ENCODE measurements around the gene TMEM132E. TPM values are rescaled to one million over a fixed set of nuclear protein-coding genes. Genes with fewer than 3 reads are reported as not detected.

Gene TMEM132E
- total RNA-seq, 1 donor from 2014 or later: 3.6 TPM

DNA sequence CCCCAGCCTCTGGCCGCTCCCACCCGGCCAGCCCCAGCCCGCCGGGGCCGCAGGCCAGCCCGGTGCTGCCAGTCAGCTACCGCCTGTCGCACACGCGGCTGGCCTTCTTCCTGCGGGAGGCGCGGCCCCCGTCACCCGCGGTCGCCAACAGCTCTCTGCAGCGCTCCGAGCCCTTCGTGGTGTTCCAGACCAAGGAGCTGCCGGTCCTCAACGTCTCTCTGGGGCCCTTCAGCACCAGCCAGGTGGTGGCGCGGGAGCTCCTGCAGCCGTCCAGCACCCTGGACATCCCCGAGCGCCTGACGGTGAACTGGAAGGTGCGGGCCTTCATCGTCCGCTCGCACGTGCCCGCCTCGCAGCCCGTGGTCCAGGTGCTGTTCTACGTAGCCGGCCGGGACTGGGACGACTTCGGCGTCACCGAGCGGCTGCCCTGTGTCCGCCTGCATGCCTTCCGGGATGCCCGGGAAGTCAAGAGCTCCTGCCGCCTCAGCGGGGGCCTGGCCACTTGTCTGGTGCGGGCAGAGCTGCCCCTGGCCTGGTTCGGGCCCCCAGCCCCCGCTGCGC lies 46.8 kb downstream of the TMEM132E start:
- H3K27me3 Mint-ChIP-seq (ENCODE audit: low read depth): peaks cover 5% of the 10 kb centered on the region
- TF ChIP-seq, protein P1, sequence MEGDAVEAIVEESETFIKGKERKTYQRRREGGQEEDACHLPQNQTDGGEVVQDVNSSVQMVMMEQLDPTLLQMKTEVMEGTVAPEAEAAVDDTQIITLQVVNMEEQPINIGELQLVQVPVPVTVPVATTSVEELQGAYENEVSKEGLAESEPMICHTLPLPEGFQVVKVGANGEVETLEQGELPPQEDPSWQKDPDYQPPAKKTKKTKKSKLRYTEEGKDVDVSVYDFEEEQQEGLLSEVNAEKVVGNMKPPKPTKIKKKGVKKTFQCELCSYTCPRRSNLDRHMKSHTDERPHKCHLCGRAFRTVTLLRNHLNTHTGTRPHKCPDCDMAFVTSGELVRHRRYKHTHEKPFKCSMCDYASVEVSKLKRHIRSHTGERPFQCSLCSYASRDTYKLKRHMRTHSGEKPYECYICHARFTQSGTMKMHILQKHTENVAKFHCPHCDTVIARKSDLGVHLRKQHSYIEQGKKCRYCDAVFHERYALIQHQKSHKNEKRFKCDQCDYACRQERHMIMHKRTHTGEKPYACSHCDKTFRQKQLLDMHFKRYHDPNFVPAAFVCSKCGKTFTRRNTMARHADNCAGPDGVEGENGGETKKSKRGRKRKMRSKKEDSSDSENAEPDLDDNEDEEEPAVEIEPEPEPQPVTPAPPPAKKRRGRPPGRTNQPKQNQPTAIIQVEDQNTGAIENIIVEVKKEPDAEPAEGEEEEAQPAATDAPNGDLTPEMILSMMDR (conservative IDR thresholded peaks at IDR 0.05): no peak
- H3K9me3 Mint-ChIP-seq: no peaks in the 10 kb centered on the region
- H3K4me3 Mint-ChIP-seq: no peak overlapping the region
- H3K4me1 Mint-ChIP-seq: peaks cover 29% of the 10 kb centered on the region
- no peak overlapping the region for H3K27ac Mint-ChIP-seq (ENCODE audit: unreplicated experiment)
- no peaks in the 10 kb centered on the region for H3K36me3 Mint-ChIP-seq (ENCODE audit: low read depth)
- no peak for DNase-seq (ENCODE audit: low read depth, low spot score)

DNA sequence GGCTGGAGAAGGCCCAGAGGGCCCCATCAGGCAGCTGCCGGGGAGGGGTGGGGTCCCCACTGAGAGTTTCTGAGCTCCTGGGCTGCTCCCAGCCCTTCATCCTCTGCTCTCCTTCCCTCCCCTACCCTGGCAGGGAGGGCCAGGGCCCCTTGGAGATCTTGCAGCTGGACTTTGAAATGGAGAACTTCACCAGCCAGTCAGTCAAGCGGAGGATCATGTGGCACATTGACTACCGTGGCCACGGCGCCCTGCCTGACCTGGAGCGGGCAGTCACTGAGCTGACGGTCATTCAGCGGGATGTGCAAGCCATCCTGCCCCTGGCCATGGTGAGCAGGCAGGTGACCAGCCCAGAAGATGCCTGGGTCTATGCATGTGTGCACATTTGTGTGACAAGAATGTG lies 49.5 kb downstream of the TMEM132E start:
- Mint-ChIP-seq H3K9me3 (no peaks in the 10 kb centered on the region), H3K4me1 (peaks cover 18% of the 10 kb centered on the region), H3K4me3 (no peak overlapping the region), H3K27ac (ENCODE audit: unreplicated experiment) (no peak overlapping the region), H3K27me3 (ENCODE audit: low read depth) (peaks cover 25% of the 10 kb centered on the region), H3K36me3 (ENCODE audit: low read depth) (no peaks in the 10 kb centered on the region)
- TF ChIP-seq, protein P1 (conservative IDR thresholded peaks at IDR 0.05): no peak
- DNase-seq (ENCODE audit: low read depth, low spot score): no peak

DNA sequence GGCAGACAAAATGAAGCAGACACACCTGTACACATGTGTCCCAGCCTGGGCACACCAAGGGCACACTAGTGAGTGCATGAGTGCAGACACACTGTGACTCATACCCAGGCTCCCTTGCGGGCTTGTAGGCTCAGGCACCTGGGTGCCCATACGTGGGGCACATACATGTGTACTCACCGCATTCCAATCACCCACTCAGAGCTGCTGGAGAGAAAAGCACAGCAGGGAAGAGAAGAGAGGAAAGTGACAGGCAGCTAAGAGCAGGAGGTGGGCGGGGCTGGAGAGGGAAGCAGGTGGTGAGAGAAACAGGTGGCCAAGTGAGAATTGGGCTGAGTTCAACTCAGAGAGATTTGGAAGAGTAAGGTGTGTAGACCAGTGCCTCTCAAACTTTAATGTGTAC lies 54.0 kb downstream of the TMEM132E start:
- no peaks in the 10 kb centered on the region for H3K36me3 Mint-ChIP-seq (ENCODE audit: low read depth)
- DNase-seq (ENCODE audit: low read depth, low spot score): no peak
- H3K27ac Mint-ChIP-seq (ENCODE audit: unreplicated experiment): no peak overlapping the region
- TF ChIP-seq, protein P1 (conservative IDR thresholded peaks at IDR 0.05): no peak
- H3K4me3 Mint-ChIP-seq: no peak overlapping the region
- no peaks in the 10 kb centered on the region for H3K9me3 Mint-ChIP-seq
- peaks cover 33% of the 10 kb centered on the region for H3K27me3 Mint-ChIP-seq (ENCODE audit: low read depth)
- H3K4me1 Mint-ChIP-seq: no peaks in the 10 kb centered on the region

DNA sequence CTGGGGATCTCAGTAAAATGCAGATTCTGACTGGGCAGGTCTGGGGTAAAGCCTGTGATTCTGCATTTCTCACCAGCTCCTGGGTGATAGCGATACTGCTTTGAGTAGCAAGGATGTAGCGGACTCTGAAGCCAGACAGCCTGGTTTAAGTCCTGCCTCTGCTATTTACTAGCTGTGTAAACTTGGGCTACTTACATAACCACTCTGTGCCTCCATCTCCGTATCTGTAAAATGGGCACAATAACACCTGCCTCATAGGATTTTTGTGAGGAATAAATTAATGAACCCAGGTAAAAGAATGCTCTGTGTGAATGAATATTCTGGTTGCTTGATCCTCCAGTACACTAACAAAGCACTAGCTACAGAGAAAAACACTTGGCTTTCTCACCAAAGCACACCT lies 54.4 kb downstream of the TMEM132E start:
- H3K9me3 Mint-ChIP-seq: no peaks in the 10 kb centered on the region
- H3K4me3 Mint-ChIP-seq: no peak overlapping the region
- H3K27ac Mint-ChIP-seq (ENCODE audit: unreplicated experiment): no peak overlapping the region
- H3K27me3 Mint-ChIP-seq (ENCODE audit: low read depth): peaks cover 33% of the 10 kb centered on the region
- H3K4me1 Mint-ChIP-seq: no peaks in the 10 kb centered on the region
- no peak for DNase-seq (ENCODE audit: low read depth, low spot score)
- TF ChIP-seq, protein P1 (conservative IDR thresholded peaks at IDR 0.05): no peak
- H3K36me3 Mint-ChIP-seq (ENCODE audit: low read depth): no peaks in the 10 kb centered on the region

DNA sequence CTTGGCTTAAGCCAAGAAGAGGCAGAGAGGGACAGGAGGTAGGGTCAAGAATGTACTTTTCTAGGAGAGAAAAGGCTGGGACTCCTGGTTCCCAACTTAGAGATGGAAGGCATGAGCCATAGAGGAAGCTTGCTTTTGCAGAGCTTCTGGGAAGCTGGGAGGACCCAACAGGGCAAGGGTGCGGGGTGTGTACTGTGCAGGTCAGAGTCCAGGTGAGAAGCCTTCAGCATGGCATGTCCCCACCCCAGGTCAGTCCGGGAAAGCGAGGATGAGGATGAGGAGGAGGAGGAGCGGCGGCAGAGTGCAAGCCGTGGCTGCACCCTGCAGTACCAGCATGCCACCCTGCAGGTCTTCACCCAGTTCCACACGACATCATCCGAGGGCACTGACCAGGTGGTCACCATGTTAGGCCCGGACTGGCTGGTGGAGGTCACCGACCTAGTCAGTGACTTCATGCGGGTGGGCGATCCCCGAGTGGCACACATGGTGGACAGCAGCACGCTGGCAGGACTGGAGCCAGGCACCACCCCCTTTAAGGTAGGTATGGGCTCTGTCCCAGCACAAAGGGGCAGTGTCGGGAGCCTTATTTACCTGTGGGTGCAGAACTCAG lies 55.3 kb downstream of the TMEM132E start:
- DNase-seq (ENCODE audit: low read depth, low spot score): no peak
- Mint-ChIP-seq H3K36me3 (ENCODE audit: low read depth) (no peaks in the 10 kb centered on the region), H3K27ac (ENCODE audit: unreplicated experiment) (no peak overlapping the region), H3K27me3 (ENCODE audit: low read depth) (peaks cover 38% of the 10 kb centered on the region), H3K4me1 (no peaks in the 10 kb centered on the region), H3K4me3 (no peak overlapping the region), H3K9me3 (no peaks in the 10 kb centered on the region)
- TF ChIP-seq, protein P1 (conservative IDR thresholded peaks at IDR 0.05): no peak

All from neural crest cell (in vitro differentiated cells).